T-helper 9 cell (primary cell): ENCODE data around the gene RAB3D.
A peak's percentile ranks its signal among the peaks of the same experiment; 100 is the strongest.
"Not testable (repeated sequence)": the region's sequence is repeated elsewhere in the genome, so short reads cannot be mapped to it uniquely, and the experiment has no call there.

Source experiments
- DNase-seq: peaks from one replicate; pipeline ENCODE4 v3.0.0-alpha.2; 2020

Gene RAB3D

DNA sequence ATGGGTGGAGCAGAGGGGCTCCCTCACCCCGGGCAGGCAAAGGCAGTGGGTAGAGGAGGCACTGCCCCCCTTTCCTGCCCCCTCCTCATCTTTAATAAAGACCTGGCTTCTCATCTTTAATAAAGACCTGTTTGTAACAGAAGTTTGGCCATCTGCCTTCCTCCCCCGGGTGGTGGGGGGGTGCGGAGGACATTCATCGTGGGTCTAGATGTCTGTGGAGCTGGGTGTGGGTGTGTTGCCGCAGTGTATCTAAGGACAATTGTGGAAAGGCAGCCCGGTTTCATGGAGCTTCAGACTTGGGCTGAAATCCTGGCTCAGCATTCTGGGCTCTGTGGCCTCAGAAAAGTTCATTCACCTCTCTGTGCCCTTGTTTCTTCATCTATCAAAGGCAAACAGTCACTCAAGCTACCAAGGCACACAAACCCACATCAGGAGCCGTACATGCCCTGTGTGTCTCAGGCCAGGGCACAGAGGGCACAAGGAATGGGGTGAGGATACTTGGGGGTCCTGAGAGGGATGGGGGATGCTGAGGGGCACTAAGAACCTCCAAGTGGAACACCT lies 26.2 kb upstream of the RAB3D start:
- DNase-seq = no peak

DNA sequence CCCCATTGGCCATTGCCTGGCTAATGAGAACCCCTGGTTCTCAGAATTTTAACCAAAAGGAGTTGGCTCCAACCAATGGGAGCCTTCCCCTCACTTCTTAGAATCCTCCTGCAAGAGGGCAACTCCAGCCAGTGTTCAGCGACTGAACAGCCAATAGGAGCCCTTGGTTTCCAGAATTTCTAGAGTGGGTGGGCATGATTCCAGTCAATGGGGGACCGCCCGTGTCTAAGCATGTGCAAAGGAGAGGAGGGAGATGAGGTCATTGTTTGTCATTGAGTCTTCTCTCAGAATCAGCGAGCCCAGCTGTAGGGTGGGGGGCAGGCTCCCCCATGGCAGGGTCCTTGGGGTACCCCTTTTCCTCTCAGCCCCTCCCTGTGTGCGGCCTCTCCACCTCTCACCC lies 25.5 kb upstream of the RAB3D start:
- DNase-seq = no peak

DNA sequence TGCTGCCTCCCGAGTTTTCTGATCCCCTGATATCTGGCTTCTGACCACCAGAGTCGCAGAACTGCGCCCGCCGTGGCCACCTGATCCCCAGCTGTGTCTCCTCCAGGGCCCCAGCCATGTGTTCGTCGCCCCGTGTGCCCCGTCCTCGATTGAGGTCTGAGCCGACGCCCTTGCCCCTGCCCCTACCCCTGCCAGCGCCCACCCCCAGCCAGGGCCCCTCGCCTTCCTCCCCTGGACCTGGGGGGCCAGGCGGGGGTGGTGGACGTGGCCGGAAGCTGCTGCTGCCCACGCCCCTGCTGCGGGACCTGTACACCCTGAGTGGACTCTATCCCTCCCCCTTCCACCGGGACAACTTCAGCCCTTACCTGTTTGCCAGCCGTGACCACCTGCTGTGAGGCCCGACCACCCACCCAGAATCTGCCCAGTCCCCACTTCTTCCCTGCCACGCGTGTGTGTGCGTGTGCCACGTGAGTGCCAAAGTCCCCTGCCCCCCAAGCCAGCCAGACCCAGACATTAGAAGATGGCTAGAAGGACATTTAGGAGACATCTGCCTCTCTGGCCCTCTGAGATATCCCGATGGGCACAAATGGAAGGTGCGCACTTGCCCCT lies 24.9 kb upstream of the RAB3D start:
- no peak for DNase-seq

- no peak for DNase-seq
Observed at GRCh38 chr19:11363881-11364280, 24.4 kb upstream of the RAB3D start.

GRCh38 chr19:11361771-11362731 lies 22.6 kb upstream of the RAB3D start:
- DNase-seq = no peak

DNA sequence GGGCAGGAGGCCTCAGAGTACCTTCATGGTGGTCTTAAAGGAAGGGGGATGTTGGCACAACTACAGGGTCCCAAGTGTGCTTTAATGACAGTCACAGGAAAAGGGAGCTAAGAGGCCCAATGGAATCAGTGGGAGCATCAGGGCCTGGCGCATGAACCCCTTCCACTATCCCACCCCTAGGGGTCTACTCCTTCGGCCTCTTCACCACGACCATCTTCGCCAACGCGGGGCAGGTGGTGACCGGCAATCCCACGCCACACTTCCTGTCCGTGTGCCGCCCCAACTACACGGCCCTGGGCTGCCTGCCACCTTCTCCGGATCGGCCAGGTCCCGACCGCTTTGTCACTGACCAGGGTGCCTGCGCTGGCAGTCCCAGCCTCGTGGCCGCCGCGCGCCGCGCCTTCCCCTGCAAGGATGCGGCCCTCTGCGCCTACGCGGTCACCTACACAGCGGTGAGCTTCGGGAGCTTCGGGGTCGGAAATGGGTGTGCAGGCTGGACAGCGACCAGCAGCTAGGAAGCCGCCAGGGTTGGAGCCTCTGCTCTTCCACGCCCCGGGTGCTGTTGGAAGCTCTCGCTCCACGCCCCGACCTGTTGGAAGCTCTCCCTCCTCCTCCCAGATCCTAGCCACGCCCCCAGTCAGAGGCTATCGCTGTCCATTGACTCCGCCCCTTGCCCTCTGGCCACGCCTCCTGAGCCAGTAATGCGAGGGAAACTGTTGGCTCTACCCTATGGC lies 21.7 kb upstream of the RAB3D start:
- DNase-seq = no peak

GRCh38 chr19:11359421-11359820 lies 20.0 kb upstream of the RAB3D start:
- no peak for DNase-seq

DNA sequence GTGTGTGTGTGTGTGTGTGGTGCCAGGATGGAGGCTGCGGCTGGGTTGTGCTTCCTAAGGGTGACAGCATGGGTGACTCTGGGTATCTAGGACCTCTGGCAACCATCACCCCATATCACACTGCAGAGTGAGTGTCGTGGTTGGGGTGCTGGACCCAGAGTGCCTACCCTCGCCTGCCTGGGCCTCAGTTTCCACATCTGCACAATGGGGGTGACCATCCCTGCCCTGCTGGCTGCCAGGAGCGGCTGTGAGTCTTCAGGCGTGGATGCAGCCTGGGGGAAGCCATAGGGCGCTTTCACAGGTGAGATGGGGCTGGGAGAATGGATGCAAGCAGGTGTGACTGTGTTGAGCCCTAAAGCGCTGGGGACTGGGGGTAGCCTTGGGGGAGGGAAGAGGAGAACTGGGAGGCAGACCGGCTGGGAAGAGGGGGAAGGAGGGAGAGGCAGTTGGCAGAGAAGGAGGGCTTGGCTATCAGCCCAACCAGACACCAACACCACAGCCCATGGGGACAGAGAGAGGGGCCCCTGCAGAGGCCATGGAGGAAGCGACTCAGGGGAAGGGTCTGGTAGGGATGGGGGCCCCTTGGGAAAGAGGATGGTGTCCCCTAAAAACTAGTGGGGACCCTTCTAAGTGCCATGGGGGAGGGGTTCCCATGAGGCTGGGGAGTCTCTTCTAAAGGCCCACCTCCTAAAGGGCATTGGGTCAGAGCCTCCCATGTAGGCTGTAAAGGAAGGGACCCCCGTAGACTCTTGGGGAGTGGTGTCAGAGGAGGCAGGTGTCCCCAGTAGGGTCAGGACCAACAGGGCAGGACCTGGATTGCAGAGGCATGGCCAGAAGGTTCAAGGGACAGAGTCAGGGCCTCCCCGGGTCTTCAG lies 17.5 kb upstream of the RAB3D start:
- DNase-seq = no peak

- DNase-seq = no peak
Observed at GRCh38 chr19:11356074-11356397, 16.6 kb upstream of the RAB3D start.

GRCh38 chr19:11355160-11356073 lies 16.0 kb upstream of the RAB3D start, which contains the start of gene PLPPR2:
PLPPR2 (plus strand) TSS chr19:11355432; CDS start chr19:11357674, 2,242 bp downstream.
- DNase-seq = peak; percentile 77

DNA sequence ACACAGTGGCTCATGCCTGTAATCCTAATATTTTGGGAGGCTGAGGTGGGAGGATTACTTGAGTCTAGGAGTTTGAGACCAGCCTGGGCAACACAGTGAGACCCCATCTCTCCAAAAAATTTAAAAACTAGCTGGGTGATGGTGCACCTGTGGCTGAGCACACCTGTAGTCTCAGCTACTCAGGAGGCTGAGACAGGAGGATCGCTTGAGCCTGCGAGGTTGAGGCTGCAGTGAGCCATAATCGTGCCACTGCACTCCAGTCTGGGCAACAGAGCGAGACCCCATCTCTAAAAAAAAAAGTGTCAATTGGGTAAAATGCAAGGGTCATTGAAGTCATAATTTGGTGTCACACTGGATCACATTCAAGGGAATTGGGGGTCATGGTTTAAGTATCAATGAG lies 14.6 kb upstream of the RAB3D start:
- not testable (repeated sequence) for DNase-seq

- no peak for DNase-seq
Observed at GRCh38 chr19:11349171-11349570, 9.7 kb upstream of the RAB3D start.

DNA sequence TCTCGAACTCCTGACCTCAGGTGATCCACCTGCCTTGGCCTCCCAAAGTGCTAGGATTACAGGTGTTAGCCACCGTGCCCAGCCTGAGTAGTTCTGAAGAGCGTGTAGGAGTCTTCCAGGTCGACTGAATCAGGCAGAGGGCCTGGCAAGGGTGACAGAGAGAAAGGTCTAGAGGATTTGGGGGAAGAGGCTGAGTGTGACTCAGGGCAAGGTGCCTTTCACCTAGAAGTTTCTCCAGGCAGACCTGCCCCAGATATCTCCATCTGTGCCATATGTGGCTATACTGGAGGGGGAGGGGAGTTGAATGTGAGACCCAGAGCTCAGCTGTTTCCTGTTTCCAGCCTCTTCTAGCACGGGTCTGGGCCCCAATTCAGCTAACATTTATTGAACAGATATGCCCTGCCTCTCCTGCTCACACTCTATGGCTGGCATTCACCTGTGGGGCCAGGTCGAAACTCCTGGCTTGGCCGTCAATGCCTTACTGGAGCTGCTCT lies 8.1 kb upstream of the RAB3D start:
- DNase-seq = no peak

DNA sequence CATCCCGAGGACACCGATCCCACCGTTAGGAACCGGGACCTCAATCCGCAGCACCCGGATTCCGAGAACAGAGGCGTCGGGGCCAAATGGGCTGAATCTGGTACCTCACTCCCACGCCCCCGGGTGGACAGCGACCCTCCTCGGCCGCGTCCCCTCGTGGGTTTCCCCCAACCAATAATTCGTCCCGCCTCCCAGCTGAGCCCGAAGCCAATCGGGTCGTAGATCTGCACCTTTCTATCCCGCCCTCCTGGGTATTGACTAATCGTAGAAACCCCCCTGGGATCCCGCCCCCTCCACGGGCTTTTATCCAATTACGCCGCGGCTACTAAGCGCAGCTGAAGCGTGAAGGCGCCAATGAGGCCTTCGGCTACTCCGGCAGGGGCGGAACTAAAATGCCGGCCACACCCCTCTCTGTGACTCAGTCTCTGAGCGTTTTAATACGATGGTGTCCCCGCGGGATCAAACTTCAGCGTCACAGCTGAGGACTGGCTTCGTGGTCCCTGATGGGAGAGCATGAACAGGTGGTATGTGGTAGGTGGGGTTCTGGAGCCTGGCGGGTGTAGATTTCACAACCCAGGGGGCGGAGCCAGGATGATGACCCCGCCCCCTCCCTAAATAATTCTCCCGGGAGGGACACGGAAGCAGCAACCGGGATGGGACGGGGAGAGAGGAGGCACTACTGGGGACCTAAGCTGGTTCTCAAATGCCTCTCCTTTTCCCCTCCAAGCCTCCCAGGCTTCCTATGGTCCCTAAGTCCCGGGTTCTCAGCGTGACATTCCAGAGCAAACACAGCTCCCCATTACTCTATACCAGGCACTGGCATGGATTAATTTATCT lies 6.9 kb upstream of the RAB3D start, which contains the start of the genes CCDC159 and TMEM205:
TSS of gene CCDC159 (plus strand) at position 416 of the 837 bp plus-strand sequence. CDS start at position 504, 88 bp downstream.
TSS of gene TMEM205 (minus strand) at position 165 of the 837 bp plus-strand sequence. CDS start 649 bp downstream, outside the sequence.
- DNase-seq = peak; percentile 95

DNA sequence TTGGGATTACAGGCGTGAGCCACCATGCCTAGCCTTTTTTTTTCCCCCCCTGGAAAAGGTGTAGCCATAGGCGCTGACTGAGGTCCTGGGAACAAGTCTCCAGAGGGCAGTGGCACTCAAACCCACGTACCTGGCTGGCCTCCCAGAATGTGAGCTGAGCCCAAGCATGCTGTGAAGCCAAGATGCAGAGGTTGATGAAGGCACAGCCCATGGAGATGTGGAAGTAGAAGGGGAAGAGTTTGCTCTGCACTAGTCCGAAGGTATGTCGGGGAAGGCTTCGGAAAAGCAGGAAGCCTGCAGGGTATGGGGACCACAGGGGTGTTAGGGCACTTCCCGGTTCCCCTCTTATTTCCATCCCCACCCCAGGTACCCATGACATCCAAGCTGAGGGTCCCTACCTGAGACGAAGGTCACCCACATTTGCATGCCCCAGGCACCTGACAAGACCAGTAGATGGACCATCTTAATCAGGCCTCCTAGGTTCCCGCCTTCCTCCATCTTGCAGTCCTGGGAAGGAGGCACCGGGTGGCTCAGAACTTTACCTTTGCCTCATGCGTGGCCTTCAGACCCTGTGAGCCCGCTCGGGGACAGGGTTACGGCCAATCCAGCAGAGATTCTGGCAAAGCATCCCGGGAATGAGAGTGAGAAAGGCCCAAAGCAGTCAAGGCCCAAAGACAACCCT lies 5.8 kb upstream of the RAB3D start:
- no peak for DNase-seq

DNA sequence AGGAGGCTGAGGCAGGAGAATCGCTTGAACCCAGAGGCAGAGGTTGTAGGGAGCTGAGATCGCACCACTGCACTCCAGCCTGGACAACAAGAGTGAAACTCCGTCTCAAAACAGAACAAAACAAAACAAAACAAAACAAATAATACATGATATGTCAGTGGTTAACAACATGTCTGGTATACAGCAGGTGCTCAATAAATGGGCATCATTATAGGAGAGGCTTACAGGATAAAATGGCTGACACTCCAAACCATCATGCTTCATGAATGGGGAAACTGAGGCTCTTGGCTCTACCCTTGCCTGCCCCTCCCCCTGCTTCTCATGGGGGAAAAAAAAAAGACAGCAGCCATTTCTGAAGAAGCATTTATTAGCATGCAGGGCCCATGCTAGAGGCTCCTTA lies 3.0 kb upstream of the RAB3D start:
- no peak for DNase-seq

GRCh38 chr19:11340099-11340467 lies 626 bp upstream of the RAB3D start:
- not testable (repeated sequence) for DNase-seq

DNA sequence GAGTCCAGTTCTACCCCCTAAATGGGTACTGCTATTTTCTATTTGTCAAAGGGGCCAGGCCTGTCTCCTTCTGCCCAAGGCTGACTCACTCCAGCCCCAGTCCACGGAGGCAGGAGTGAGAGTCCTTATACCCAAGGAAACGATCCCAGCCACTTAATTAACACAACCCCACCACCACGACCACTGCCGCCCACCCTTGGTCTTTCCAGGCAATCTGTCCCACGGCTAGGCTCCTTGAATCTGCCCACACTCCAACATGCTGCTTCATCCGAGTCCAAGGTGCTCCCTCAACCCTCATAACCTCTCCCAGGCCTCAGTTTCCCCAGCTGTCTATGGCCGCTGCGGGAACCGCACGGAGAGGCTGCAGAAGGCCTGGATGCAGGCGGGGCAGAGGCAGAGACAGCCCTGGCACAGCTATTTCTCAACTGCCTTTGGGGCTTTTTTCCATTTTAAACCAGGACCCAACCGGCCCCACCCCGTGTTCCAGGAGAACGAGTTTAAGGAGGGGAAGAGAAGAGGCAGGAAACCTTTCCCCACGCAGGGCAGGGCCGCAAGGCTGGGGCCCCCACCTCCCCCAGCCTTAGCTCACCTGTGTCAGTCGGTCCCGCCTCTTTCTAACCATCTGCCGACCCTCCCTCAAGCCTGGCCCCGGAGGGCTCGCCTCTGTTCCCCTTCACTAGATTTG lies 746 bp downstream of the RAB3D start:
- no peak for DNase-seq
